ENCODE measurements around the gene S100B.
"Not testable (repeated sequence)": the region's sequence is repeated elsewhere in the genome, so short reads cannot be mapped to it uniquely, and the experiment has no call there.

S100B gene

GRCh38 chr21:46600305-46600704 lies 4.6 kb downstream of the S100B start:
- no peak for DNase-seq

GRCh38 chr21:46598581-46599572 lies 6.0 kb downstream of the S100B start:
- DNase-seq = peak; percentile 3

- DNase-seq = no peak
Measured at GRCh38 chr21:46597896-46598343, 7.0 kb downstream of the S100B start.

GRCh38 chr21:46597031-46597430 lies 7.9 kb downstream of the S100B start:
- no peak for DNase-seq

GRCh38 chr21:46596201-46596600 lies 8.7 kb downstream of the S100B start:
- DNase-seq = no peak

GRCh38 chr21:46594276-46594675 lies 10.6 kb downstream of the S100B start:
- no peak for DNase-seq

- DNase-seq = no peak
Measured at GRCh38 chr21:46585191-46585953, 19.5 kb downstream of the S100B start.

GRCh38 chr21:46581780-46582307 lies 23.0 kb downstream of the S100B start:
- no peak for DNase-seq

- not testable (repeated sequence) for DNase-seq
Measured at GRCh38 chr21:46579394-46579793, 25.5 kb downstream of the S100B start.

- DNase-seq = not testable (repeated sequence)
Measured at GRCh38 chr21:46577786-46578185, 27.1 kb downstream of the S100B start.

- no peak for DNase-seq
Measured at GRCh38 chr21:46572850-46573249, 32.0 kb downstream of the S100B start.

GRCh38 chr21:46570631-46571030 lies 34.3 kb downstream of the S100B start:
- no peak for DNase-seq

GRCh38 chr21:46570119-46570518 lies 34.8 kb downstream of the S100B start:
- no peak for DNase-seq

GRCh38 chr21:46569081-46569480 lies 35.8 kb downstream of the S100B start:
- no peak for DNase-seq

- DNase-seq = no peak
Measured at GRCh38 chr21:46568562-46568961, 36.3 kb downstream of the S100B start.

- no peak for DNase-seq
Measured at GRCh38 chr21:46567348-46567747, 37.5 kb downstream of the S100B start.

GRCh38 chr21:46564391-46564790 lies 40.5 kb downstream of the S100B start:
- no peak for DNase-seq

GRCh38 chr21:46562964-46563607 lies 41.8 kb downstream of the S100B start:
- DNase-seq = no peak

- no peak for DNase-seq
Measured at GRCh38 chr21:46562472-46562871, 42.4 kb downstream of the S100B start.

- no peak for DNase-seq
Measured at GRCh38 chr21:46561445-46562090, 43.3 kb downstream of the S100B start.

GRCh38 chr21:46560568-46561444 lies 44.1 kb downstream of the S100B start:
- DNase-seq = no peak

Measured in CD4-positive, alpha-beta T cell treated with Interleukin-6 for 4 hours (primary cell).